Psoas muscle (tissue), 8 donors: Measurements from ENCODE around the gene CBFA2T2. TPM values are rescaled to one million over a fixed set of nuclear protein-coding genes. Genes with fewer than 3 reads are reported as not detected.
"Not testable (repeated sequence)": the region's sequence is repeated elsewhere in the genome, so short reads cannot be mapped to it uniquely, and the experiment has no call there.

Experiments
- ATAC-seq, 4 donors: fragments of 200-7000 bp; cut with Tn5 transposase; one replicate each; pipeline ENCODE4 v1.9.1; 2020; ENCODE audit warnings: moderate library complexity in 3 of 4, mild to moderate bottlenecking in 2 of 4
- DNase-seq, 2 donors: peaks; one replicate each; pipeline ENCODE4 v3.0.0-alpha.2; 2020
- H3K27ac ChIP-seq: fragments of 200-600 bp; one replicate; pipeline ENCODE4 v1.8.0; 2022
- H3K27me3 ChIP-seq, 3 donors: fragments of 200-600 bp in 1 of 3; one replicate each; pipeline versions ENCODE4 v1.6.1 to v1.8.0; 2013 to 2022; ENCODE audit warnings: low read length in 2 of 3, mild to moderate bottlenecking in 2 of 3, moderate library complexity in 1 of 3; ENCODE audit not compliant: insufficient read depth in 3 of 3
- H3K36me3 ChIP-seq, 2 donors: fragments of 200-600 bp in 1 of 2; one replicate each; pipeline versions ENCODE4 v1.6.1 to v1.8.0; 2013 to 2022; ENCODE audit warnings: low read depth in 1 of 2, mild to moderate bottlenecking in 1 of 2, moderate library complexity in 1 of 2; ENCODE audit not compliant: insufficient read depth in 1 of 2
- H3K4me1 ChIP-seq: fragments of 200-600 bp; one replicate; pipeline ENCODE4 v1.8.0; 2022
- H3K4me3 ChIP-seq: fragments of 200-600 bp; one replicate; pipeline ENCODE4 v1.8.0; 2022; ENCODE audit warnings: mild to moderate bottlenecking
- H3K9me3 ChIP-seq: fragments of 200-600 bp; one replicate; pipeline ENCODE4 v1.8.0; 2022
- CTCF ChIP-seq: fragments of 200-600 bp; IDR thresholded peaks from one replicate; pipeline ENCODE4 v1.8.0; 2022; ENCODE audit warnings: antibody characterized with exemption
- WGBS, 3 donors: extraction: QIAGEN DNeasy Blood & Tissue Kit; methylation state at CpG; one replicate each; pipeline versions ENCODE4 v1.1.6 to v1.1.7; 2013; 5-methylcytosine and 5-hydroxymethylcytosine counted together
- intact Hi-C, 2 donors: fragments of 100-400 bp; cut with DNase I; formaldehyde crosslinking; loops; one replicate each; pipeline versions ENCODE4 v1.11.0 to v1.14.2; 2022
- polyA plus RNA-seq, 3 donors: library from polyadenylated mRNA; stranded (reverse); fragments of 200-250 nt; gene quantifications; one replicate each; pipeline ENCODE4 v1.2.3, GENCODE V29; 2013
- total RNA-seq, 4 donors: library from RNA; stranded (reverse); fragmentation: NEBNext Ultra II Directional in 2 of 4; extraction: Animal tissue kit (Norgen Biotek cat#: 25700) in 2 of 4; gene quantifications; one replicate each; pipeline versions ENCODE4 v1.2.1 to v1.2.4, GENCODE V29; 2021 to 2023
- donor health status: healthy with polysubstance abuse.
- donor health status: DM: no; HTN: no; CAD: no; lungs with moderate emphysema.
- donor health status: Bipolar disorder and iron deficiency.
- donor health status: healthy.
- donor health status: DM: yes; HTN: yes; CAD: no.
- donor health status: DM: no; HTN: no; CAD: no.
- donor health status: DM: no; HTN: no; CAD: no.
- donor health status: DM: yes; HTN: yes; CAD: no.

The CBFA2T2 gene
- total and polyA plus RNA-seq, 7 donors, result 3.8 to 9.3 (median 7.0) TPM

GRCh38 chr20:33558348-33559144, 68.7 kb downstream of the CBFA2T2 start:
- WGBS, 3 donors, result 94 to 96% (median 95%) methylated on average over 9 of the region's 9 CpGs
- no peak for DNase-seq
- H3K36me3 ChIP-seq, result no peaks in the 10 kb centered on the region
- no peaks in the 10 kb centered on the region for H3K9me3 ChIP-seq
- intact Hi-C loops, result no loop called here
- no peak overlapping the region for H3K4me3 ChIP-seq
- H3K27ac ChIP-seq, result no peak overlapping the region
- no peak for TF ChIP-seq CTCF
- ATAC-seq, result no peak
- peaks cover 29% of the 10 kb centered on the region for H3K4me1 ChIP-seq
- no peaks in the 10 kb centered on the region for H3K27me3 ChIP-seq

GRCh38 chr20:33559212-33559611, 69.3 kb downstream of the CBFA2T2 start:
- H3K27ac ChIP-seq, result no peak overlapping the region
- ATAC-seq (no peak), DNase-seq (no peak)
- no peak overlapping the region for H3K4me3 ChIP-seq
- H3K27me3 ChIP-seq, result no peaks in the 10 kb centered on the region
- 90 to 97% (median 91%) methylated on average over 2 of the region's 2 CpGs for WGBS, 3 donors
- peaks cover 26% of the 10 kb centered on the region for H3K4me1 ChIP-seq
- no peak for TF ChIP-seq CTCF
- H3K36me3 ChIP-seq, result no peaks in the 10 kb centered on the region
- H3K9me3 ChIP-seq, result no peaks in the 10 kb centered on the region
- intact Hi-C loops, result no loop called here

- no peaks in the 10 kb centered on the region for H3K9me3 ChIP-seq
- TF ChIP-seq CTCF, result no peak
- DNase-seq (no peak), ATAC-seq (peak; percentile 18 to 48 (median 38))
- no peak overlapping the region for H3K27ac ChIP-seq
- peaks cover 17% of the 10 kb centered on the region for H3K4me1 ChIP-seq
- H3K36me3 ChIP-seq, result no peaks in the 10 kb centered on the region
- H3K27me3 ChIP-seq, result no peaks in the 10 kb centered on the region
- H3K4me3 ChIP-seq, result no peak overlapping the region
- WGBS, 3 donors, result 46 to 70% (median 49%) methylated on average over 2 of the region's 2 CpGs
- intact Hi-C loops, result no loop called here
These were observed 70.1 kb downstream of the CBFA2T2 start for GRCh38 chr20:33560026-33560425.

- H3K27ac ChIP-seq, H3K4me3 ChIP-seq, ATAC-seq, DNase-seq, H3K27me3 ChIP-seq, H3K9me3 ChIP-seq, intact Hi-C loops, H3K36me3 ChIP-seq: not testable (repeated sequence)
- H3K4me1 ChIP-seq, result peaks cover 14% of the 10 kb centered on the region
- 95 to 100% (median 96%) methylated on average over 6 of the region's 6 CpGs for WGBS, 3 donors
These were observed 71.2 kb downstream of the CBFA2T2 start for GRCh38 chr20:33561053-33561452.

GRCh38 chr20:33561692-33562601, 72.1 kb downstream of the CBFA2T2 start:
- peaks cover 14% of the 10 kb centered on the region for H3K4me1 ChIP-seq
- H3K9me3 ChIP-seq, result no peaks in the 10 kb centered on the region
- 25 to 29% (median 29%) methylated on average over 5 of the region's 5 CpGs for WGBS, 3 donors
- H3K27ac ChIP-seq, result no peak overlapping the region
- intact Hi-C loops, result no loop called here
- no peak for TF ChIP-seq CTCF
- H3K27me3 ChIP-seq, result no peaks in the 10 kb centered on the region
- peak; percentile 57 to 67 for DNase-seq
- no peak overlapping the region for H3K4me3 ChIP-seq
- no peaks in the 10 kb centered on the region for H3K36me3 ChIP-seq
- peak; percentile 48 to 83 (median 76) for ATAC-seq
